Activated T-helper 17 cell treated with anti-CD3 and anti-CD28 coated beads, Interleukin-2, amount 50 U/mL, for 72 hours (primary cell): Measurements from ENCODE around the gene FGF3. TPM values are rescaled to one million over a fixed set of nuclear protein-coding genes. Genes with fewer than 3 reads are reported as not detected.

ENCODE experiments used
- ATAC-seq: fragments of 150-1000 bp; cut with Tn5 transposase; replicated peaks from 2 replicates; pipeline ENCODE4 v1.10.0; 2021; ENCODE audit warnings: mild to moderate bottlenecking, moderate library complexity
- H3K27ac Mint-ChIP-seq: one replicate; pipeline ENCODE4 v1.8.0; 2022; ENCODE audit warnings: mixed read lengths
- H3K27me3 Mint-ChIP-seq: one replicate; pipeline ENCODE4 v1.8.0; 2022; ENCODE audit warnings: mixed read lengths
- H3K36me3 Mint-ChIP-seq: one replicate; pipeline ENCODE4 v1.8.0; 2022; ENCODE audit warnings: low read depth, mild to moderate bottlenecking, mixed read lengths
- H3K4me1 Mint-ChIP-seq: one replicate; pipeline ENCODE4 v1.8.0; 2022; ENCODE audit warnings: mixed read lengths
- H3K4me3 Mint-ChIP-seq: one replicate; pipeline ENCODE4 v1.8.0; 2022; ENCODE audit warnings: mild to moderate bottlenecking, mixed read lengths
- H3K9me3 Mint-ChIP-seq: one replicate; pipeline ENCODE4 v1.8.0; 2022; ENCODE audit warnings: mixed read lengths
- total RNA-seq, 2 donors: library from RNA; stranded (reverse); gene quantifications; one replicate each; pipeline ENCODE4 v1.2.3, GENCODE V29; 2022

Gene FGF3
- total RNA-seq, 2 donors from 2014 or later = not detected

DNA sequence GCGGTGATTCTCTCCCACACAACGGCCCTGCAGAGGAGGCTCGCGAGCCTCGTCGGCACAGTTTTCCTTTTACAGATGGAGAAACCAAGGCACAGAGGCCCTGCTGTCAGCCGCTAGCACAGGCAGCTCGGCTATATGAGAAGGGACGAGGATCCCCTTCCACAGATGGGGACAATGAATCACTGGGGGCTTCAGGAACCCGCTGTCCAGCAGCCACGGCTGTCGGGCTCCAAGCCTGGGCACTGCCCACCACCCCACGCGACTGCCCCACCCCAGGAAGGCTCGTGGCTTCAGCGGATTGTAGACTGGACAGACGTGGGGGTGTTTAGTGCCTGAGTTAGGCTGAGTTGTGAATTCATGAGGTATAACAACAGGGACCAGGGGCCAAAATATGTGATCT is 17.2 kb upstream of the FGF3 start:
- Mint-ChIP-seq H3K36me3 (no peaks in the 10 kb centered on the region), H3K9me3 (no peaks in the 10 kb centered on the region), H3K4me3 (no peak overlapping the region), H3K27ac (no peak overlapping the region), H3K4me1 (peaks cover under 1% of the 10 kb centered on the region), H3K27me3 (peaks cover 36% of the 10 kb centered on the region)
- ATAC-seq = no peak

DNA sequence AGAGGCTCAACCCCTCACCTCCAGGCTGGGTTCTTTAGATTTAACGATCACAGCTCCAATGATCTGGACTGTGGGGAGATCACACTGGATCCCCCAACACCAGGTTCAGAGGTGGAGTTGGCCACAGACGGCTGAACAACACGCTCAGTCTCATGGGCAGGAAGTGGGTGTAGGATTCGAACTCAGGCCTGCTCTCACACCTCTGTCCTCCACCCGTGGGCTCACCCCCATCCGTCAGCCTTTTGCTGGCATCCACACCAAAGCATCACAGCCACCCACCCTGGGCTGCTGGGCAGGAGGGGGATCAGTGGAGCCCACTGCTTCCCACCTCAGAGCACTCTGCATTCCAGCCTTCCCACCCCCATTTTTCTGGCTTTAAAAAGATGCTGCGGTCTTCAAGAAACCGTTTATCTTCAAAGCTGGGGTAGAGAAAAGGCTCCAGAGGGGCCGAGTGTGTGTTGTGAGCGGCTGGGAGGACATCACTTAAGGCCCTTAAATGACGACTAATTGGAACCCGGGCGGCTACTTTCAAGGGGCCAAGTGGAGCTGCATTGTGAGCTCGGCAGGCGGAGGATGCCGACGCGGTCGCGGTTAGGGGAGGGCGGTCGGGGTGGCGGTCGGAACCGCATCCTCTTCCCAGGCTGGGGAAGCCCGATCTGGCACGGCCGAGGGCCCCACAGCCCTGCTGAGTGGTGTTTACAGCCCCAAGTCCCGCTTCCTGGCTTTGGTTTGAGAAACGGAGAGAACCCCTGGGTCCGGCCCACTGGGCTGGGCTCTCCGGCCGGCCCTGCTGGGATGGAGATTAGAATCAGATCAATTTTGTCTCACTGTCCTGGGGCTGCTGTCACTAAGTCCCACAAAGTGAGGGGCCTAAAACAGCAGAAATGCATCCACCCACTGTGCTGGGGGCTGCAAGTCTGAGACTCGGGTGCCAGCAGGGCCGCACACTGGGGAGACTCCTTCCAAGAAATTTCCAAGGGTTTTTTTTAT is 15.9 kb upstream of the FGF3 start:
- Mint-ChIP-seq H3K4me1 (no peaks in the 10 kb centered on the region), H3K9me3 (no peaks in the 10 kb centered on the region), H3K27me3 (peaks cover 35% of the 10 kb centered on the region), H3K4me3 (no peak overlapping the region), H3K27ac (no peak overlapping the region), H3K36me3 (no peaks in the 10 kb centered on the region)
- no peak for ATAC-seq

DNA sequence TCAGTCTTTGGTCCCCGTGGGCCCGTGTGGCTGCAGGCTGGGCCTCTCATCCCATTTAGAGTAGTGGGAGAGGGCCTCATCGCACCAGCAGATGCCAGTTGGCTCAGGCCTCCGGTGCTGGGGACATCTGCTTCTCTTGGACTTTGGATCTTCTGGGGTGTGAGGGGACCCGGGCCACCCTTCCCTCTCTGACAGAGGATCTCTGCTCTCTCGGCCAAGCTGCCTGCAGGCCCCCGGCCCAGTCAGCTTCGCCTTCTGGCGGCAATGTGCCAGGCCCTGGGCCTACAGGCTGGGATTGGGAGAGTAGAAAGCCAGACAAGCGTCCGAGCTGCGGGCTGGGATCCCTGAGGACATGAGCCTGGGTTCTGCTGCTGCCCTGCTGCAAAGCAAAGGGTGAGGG is 15.0 kb upstream of the FGF3 start:
- Mint-ChIP-seq H3K36me3 (no peaks in the 10 kb centered on the region), H3K9me3 (no peaks in the 10 kb centered on the region), H3K4me1 (no peaks in the 10 kb centered on the region), H3K27me3 (peaks cover 35% of the 10 kb centered on the region), H3K27ac (no peak overlapping the region), H3K4me3 (no peak overlapping the region)
- no peak for ATAC-seq

DNA sequence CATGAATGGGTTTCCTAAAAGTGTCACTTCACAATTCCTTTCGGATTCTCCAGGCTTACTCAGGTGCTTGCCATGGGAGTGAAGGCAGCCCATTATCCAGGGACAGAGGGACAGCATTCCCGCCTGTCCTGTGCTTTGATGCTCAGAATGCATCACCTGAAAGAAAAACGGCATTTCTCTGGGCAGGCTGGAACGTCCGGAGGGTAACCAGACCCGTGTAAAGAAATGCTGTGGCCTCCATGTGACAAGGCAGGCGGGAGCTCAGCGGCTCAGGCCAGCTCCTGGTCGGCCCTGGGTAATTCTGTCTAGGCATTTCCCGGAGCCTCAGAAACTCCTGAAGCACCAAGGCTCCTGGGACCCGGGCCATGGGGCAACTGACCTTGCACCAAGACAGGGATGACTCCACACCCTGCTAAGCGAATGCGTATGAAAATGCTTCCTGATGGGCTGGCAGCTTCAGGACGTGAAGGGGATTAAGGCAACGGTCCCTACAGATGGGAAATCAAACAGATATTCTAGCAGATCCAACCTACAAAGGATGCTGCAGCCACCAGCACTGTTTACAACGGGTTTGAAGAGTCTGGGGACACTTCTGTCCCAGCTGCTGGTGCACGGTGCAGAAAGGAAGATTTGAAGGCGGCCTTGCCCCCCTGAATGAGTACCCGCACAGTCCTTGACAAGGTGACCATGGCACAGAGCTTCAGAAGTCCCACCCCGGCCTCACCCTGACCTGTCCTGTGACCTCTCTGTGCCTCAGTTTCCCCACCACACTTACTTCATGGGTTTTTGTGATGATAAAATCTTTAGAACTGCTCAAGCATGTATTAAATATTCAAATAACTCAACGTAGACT is 13.6 kb upstream of the FGF3 start:
- ATAC-seq = no peak
- Mint-ChIP-seq H3K27me3 (peaks cover 29% of the 10 kb centered on the region), H3K36me3 (no peaks in the 10 kb centered on the region), H3K4me3 (no peak overlapping the region), H3K4me1 (no peaks in the 10 kb centered on the region), H3K27ac (no peak overlapping the region), H3K9me3 (no peaks in the 10 kb centered on the region)

DNA sequence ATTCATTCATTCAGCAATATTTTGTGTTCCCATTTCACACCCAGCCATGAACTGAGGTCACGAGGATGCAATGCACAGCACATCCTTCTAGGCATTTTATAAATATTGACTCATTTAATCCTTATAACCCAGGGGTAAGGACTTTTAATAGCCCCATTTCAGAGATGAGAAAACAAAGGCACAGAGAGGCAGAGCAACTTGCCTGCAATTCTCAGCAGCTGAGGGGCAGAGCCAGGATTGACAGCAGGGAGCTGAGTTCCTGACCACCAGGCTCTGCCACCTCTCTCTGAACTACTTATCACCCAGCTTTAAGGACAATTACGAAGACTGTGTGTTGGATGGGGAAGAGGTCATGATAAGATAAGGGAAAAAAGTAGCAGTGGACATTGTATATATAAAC is 12.8 kb upstream of the FGF3 start:
- Mint-ChIP-seq H3K4me1 (no peaks in the 10 kb centered on the region), H3K27me3 (peaks cover 28% of the 10 kb centered on the region), H3K27ac (no peak overlapping the region), H3K4me3 (no peak overlapping the region), H3K9me3 (no peaks in the 10 kb centered on the region), H3K36me3 (no peaks in the 10 kb centered on the region)
- no peak for ATAC-seq

DNA sequence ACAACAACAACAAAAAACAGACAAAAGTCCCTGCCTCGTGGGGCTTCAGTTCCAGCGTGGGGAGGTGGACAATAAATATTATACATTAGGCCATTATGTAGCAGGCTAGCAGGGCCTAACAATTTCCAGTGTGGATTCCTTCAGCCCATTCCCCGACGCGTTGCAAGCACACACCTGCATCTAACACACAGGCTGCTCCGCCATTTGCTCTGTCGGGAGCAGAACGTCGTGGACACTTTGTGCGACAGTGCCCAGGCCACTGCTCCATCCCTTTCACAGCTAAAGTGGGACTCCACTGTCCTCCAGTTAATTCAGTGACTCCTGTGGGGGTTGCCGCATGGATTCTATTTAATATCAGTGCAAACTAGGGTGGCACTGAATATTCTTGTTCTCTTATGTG is 10.9 kb upstream of the FGF3 start:
- H3K27ac Mint-ChIP-seq = no peak overlapping the region
- ATAC-seq = no peak

DNA sequence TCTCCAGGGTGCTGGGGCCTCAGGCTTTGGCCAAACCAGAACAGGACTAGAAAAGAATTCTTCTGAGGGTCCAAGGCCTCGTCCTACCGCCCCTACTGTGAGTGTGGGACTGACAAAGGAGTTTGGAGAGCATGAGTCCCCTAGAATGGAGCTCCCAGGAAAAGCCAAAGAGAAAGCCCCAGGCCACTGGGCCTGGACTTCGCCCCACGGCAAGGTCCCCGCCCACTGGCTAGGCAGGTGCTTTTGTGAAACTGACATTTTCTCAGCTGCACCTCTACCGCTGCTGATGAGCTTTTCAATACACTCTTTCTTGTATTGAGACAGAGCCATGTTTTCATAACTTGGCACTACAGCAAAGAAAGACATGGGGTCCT is 9.7 kb upstream of the FGF3 start:
- no peak overlapping the region for H3K27ac Mint-ChIP-seq
- H3K36me3 Mint-ChIP-seq = no peaks in the 10 kb centered on the region
- H3K9me3 Mint-ChIP-seq = no peaks in the 10 kb centered on the region
- H3K4me1 Mint-ChIP-seq = no peaks in the 10 kb centered on the region
- peaks cover 20% of the 10 kb centered on the region for H3K27me3 Mint-ChIP-seq
- H3K4me3 Mint-ChIP-seq = no peak overlapping the region
- ATAC-seq = no peak

More for the DNA sequence above, 10.9 kb upstream of the FGF3 start:
- Mint-ChIP-seq H3K4me3 (no peak overlapping the region), H3K4me1 (no peaks in the 10 kb centered on the region), H3K36me3 (no peaks in the 10 kb centered on the region), H3K9me3 (no peaks in the 10 kb centered on the region), H3K27me3 (peaks cover 25% of the 10 kb centered on the region)

DNA sequence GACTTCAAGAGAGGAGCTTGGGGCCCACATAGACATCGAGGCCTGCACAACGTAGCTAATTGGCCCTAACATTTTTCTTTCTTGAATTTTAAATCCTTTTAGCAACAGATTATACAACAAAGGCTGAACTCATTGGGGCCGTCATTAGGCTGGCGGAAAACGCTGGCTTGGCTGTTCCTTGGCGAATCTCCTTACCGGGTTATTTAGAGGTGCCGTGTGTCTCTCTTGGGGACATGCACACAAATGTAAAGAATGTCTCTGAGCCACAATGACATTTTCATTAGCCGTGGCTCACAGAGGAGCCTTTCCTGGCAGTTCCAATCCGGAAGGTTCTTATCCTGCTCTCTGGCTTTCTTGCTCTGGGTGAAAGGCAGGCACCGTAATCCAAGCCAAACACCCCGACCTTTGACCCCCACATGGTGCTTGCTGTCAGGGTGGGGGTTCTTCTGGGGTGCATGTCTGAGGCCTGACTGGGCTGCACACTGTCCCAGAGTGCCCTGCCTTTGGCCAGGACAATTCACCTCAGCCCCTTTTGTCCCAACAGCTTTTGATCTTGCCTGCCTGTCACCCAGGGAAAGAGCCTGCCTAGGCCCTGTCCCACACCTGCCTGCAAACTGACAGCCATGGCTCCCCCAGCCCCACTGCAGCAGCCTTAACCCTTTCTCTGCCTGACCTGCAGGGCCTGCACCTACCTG is 9.2 kb upstream of the FGF3 start:
- H3K4me3 Mint-ChIP-seq = no peak overlapping the region
- peaks cover 17% of the 10 kb centered on the region for H3K27me3 Mint-ChIP-seq
- no peaks in the 10 kb centered on the region for H3K4me1 Mint-ChIP-seq
- H3K36me3 Mint-ChIP-seq = no peaks in the 10 kb centered on the region
- no peak for ATAC-seq
- H3K27ac Mint-ChIP-seq = no peak overlapping the region
- H3K9me3 Mint-ChIP-seq = no peaks in the 10 kb centered on the region

DNA sequence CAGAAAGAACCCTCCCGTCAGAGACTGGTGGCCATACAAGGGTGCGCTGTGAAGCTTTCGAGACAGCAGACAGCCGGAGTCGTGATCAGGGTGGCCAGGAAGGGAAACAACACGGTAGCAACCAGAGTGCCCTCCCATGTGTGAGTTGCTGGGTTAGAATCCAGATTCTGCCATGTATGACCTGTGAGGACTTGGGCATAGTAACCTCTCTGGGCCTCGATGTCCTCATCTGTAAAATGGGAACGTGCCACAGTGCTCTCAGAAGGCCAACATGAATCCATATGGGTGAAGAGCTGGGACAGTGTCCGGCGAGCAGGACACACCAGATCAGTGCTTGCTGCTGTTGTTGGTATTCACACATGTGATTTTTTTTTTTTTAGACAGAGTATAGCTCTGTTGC is 7.6 kb upstream of the FGF3 start:
- Mint-ChIP-seq H3K9me3 (no peaks in the 10 kb centered on the region), H3K27me3 (peaks cover 13% of the 10 kb centered on the region), H3K27ac (no peak overlapping the region), H3K4me1 (no peaks in the 10 kb centered on the region), H3K4me3 (no peak overlapping the region), H3K36me3 (no peaks in the 10 kb centered on the region)
- ATAC-seq = no peak

DNA sequence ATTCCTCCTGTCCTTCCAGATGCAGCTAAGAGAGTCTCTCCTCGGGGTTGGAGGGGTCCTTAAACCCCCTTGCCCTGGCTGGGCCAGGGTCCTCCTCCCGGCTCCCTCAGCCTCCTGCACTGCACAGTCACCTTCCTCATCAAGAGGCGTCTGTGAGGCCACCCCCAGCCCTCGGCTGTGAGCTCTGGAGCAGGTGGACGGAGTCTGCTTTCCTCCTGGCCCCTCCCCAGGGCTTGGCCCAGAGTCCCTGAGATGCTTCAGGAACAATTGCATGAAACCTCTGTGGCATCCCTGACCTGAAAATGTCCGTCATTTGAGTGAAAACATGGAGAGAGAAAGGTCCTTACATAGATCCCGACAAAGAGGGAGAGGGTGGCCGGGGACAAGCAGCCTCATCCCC is 6.7 kb upstream of the FGF3 start:
- Mint-ChIP-seq H3K4me1 (no peaks in the 10 kb centered on the region), H3K36me3 (no peaks in the 10 kb centered on the region), H3K9me3 (no peaks in the 10 kb centered on the region), H3K27me3 (peaks cover 11% of the 10 kb centered on the region), H3K4me3 (no peak overlapping the region), H3K27ac (no peak overlapping the region)
- ATAC-seq = no peak

DNA sequence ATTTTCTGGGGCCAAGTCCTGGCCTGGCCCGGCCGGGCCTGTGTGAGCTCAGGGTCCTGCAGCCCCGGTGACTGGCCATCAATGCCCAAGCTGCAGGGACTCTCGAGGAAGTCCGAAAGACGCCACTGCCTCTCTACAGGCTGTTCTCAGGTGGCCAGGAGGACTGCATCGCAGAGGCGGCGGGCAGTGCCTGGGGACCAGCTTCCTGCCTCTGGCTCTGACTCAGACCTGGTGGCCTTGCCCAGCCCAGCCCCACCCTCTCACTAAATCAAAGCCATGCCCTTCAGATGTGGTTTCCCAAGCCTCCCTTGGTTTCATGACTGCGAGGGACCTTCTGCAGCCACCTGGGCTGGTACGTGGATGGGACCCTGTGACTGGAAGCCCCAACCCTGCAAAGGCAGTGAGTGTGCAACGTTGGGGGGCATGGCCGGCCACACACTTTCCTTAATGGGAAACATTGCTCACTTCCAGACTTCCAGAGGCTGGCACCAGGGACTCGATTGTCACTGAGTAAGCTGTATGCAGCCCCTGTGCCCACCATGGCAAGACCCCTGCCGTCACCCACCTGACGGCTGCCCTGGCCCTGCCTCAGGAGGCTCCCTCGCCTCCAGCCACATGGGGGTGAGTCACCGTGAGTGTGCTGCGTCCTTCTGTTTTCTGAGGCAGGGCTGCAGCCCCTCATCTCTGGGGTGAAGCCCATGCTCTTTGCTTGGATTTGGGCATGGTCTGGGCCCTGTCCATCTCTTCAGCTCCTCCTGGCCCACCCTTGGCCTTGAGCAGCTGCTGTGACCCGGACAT is 6.0 kb upstream of the FGF3 start:
- no peak overlapping the region for H3K4me3 Mint-ChIP-seq
- H3K36me3 Mint-ChIP-seq = no peaks in the 10 kb centered on the region
- ATAC-seq = no peak
- H3K27me3 Mint-ChIP-seq = peaks cover 14% of the 10 kb centered on the region
- no peak overlapping the region for H3K27ac Mint-ChIP-seq
- no peaks in the 10 kb centered on the region for H3K9me3 Mint-ChIP-seq
- H3K4me1 Mint-ChIP-seq = no peaks in the 10 kb centered on the region

DNA sequence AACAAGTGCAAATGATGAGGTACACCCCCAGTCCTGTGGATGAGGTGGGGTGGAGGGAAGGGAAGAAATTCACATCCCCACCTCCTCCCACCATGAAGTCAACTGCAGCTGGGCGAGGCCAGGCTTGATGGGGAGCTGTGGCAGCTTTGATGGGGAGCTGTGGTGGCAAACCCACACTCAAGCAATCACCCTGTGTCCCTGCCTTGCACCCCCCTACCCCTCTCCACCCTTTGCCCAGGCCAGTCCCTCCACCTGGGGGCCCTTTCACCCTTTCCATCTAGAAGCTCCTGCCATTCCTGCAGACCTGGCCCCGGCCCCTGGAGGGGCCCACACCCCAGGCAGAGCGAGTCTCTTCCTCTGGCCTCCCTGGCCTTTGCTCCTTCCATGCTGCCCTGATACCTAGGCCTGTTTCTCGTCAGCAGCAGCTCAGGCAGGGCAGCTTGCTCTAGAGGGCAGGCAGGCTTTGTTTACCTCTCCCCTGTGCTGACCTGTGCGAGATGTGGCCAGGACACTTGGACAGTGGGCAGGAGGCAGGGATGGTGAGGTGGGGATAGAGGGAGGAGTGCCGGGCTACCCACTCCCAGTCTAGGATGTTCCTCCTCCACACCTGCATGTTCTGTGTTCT is 4.5 kb upstream of the FGF3 start:
- no peaks in the 10 kb centered on the region for H3K36me3 Mint-ChIP-seq
- H3K27me3 Mint-ChIP-seq = peaks cover 22% of the 10 kb centered on the region
- no peak overlapping the region for H3K4me3 Mint-ChIP-seq
- H3K4me1 Mint-ChIP-seq = no peaks in the 10 kb centered on the region
- no peak for ATAC-seq
- H3K27ac Mint-ChIP-seq = no peak overlapping the region
- H3K9me3 Mint-ChIP-seq = no peaks in the 10 kb centered on the region

DNA sequence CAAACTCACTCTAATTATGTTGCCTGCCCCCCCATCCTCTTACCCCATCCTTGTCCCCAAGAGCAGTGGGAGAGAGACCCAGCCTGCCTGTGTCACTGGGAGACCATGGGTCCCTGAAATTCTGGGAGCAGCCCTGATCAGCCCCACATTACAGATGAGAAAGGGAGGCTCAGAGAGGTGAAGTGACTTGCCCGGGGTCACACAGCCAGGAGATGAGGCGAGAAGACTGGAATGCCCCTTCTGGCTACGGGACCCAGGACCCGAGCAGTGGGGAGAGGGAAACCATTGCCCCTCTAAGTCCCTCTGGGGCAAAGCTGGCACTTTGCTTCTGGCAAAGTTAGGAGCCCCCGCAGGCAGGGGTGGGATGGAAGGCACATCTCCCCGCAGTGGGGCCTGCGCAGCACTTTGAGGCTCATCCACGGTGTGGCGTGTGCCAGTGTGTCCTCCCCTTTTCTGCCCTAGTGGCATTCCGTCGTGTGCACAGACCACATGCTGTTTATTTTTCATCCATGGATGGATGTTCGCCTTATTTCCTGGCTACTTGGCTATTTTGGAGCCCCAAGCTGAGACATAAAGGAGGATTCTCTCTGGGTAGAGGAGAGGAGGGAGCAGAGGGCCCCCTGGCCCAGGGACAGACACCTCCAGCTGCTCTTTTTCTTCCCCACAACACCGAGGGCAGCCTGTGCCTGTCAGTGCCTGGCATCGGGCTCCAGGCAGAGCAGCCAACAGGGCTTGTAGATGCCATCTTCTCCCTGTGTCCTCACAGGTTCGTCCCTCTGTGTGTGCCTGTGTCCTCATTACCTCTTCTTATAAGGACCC is 3.7 kb upstream of the FGF3 start:
- Mint-ChIP-seq H3K4me3 (no peak overlapping the region), H3K36me3 (no peaks in the 10 kb centered on the region), H3K27me3 (peaks cover 22% of the 10 kb centered on the region), H3K4me1 (no peaks in the 10 kb centered on the region), H3K27ac (no peak overlapping the region), H3K9me3 (no peaks in the 10 kb centered on the region)
- no peak for ATAC-seq
